Smooth muscle cell of the coronary artery (primary cell): ENCODE results near the gene LIMK2. TPM values are rescaled to one million over a fixed set of nuclear protein-coding genes. Genes with fewer than 3 reads are reported as not detected.

Experiments used
- total RNA-seq: library from RNA; depleted of rRNA; stranded (reverse); fragments of >200 nt; gene quantifications from 2 replicates; pipeline ENCODE4 v1.2.3, GENCODE V29; 2014; ENCODE audit warnings: low replicate concordance

Gene LIMK2
- 18.1 and 70.4 TPM in 2 replicates for total RNA-seq

DNA sequence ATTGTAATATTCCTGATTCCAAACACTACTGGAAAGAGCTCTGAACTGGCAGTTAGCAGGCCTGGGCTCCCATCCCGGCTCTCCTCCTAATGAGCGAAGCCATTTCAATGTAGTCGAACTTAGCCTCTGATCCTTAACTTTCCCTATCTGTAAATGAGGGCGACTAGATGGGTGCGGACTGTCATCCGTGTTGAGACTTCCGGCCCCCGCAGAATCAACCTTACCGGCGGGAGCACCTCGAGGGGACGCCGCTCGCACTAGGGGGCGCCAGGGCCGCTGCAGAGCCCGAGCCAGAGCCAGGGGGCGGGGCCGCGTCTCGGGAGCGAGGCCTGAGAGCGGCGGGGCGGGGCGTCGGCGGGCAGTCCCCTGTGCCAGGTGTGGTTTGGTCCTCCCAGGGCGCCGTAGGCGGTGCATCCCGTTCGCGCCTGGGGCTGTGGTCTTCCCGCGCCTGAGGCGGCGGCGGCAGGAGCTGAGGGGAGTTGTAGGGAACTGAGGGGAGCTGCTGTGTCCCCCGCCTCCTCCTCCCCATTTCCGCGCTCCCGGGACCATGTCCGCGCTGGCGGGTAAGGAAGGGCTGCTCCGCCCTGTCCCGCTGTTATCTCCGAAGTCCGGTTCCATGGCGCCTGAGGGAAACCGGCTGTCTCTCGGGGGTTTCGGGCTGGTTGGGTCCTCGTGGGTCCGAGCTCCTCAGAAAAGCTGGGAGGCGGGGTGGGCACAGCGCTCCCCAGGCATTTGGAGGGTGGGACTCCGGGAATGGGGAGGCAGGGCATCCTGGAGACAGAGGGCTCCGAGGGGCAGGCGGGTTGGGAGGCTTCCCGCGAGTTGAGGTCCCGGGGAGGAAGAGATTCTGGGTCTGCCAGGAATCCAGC lies at the start of gene LIMK2:
TSS of gene LIMK2 (plus strand) at position 437 of the 869 bp plus-strand sequence. CDS start at position 548, 111 bp downstream.

GRCh38 chr22:31292236-31292989 lies 80.3 kb downstream of the LIMK2 start, which contains the start of gene PIK3IP1:
Gene PIK3IP1, minus strand, starts transcription at chr22:31292488. Its CDS starts 144 bp downstream, at chr22:31292344.

Other genes starting within 250 kb of the LIMK2 start
- 10.7 and 11.8 TPM in 2 replicates for gene MORC2, start 243.5 kb upstream of the LIMK2 start, total RNA-seq
- 14.7 and 25.8 TPM in 2 replicates for gene TUG1, start 243.0 kb upstream of the LIMK2 start, total RNA-seq
- 42.5 and 62.1 TPM in 2 replicates for gene SMTN, start 131.0 kb upstream of the LIMK2 start, total RNA-seq
- 38.0 and 146 TPM in 2 replicates for gene SELENOM, start 104.7 kb upstream of the LIMK2 start, total RNA-seq
- gene INPP5J, start 89.3 kb upstream of the LIMK2 start, total RNA-seq, result under 0.01 and 0.15 TPM in 2 replicates
- gene PLA2G3, start 71.8 kb upstream of the LIMK2 start, total RNA-seq, result not detected in 2 replicates
- gene RNF185, start 52.1 kb upstream of the LIMK2 start, total RNA-seq, result 22.3 and 25.6 TPM in 2 replicates
- gene PIK3IP1, start 80.2 kb downstream of the LIMK2 start, total RNA-seq, result 33.2 and 42.7 TPM in 2 replicates
- 5.3 and 10.4 TPM in 2 replicates for gene PATZ1, start 134.0 kb downstream of the LIMK2 start, total RNA-seq
- gene DRG1, start 187.3 kb downstream of the LIMK2 start, total RNA-seq, result 79.5 and 104 TPM in 2 replicates